Fibroblast of skin of right quadriceps (primary cell): ENCODE measurements around the gene CPXM1.
"Not testable (repeated sequence)": the region's sequence is repeated elsewhere in the genome, so short reads cannot be mapped to it uniquely, and the experiment has no call there.

ENCODE experiments used
- DNase-seq: peaks from one replicate; pipeline ENCODE4 v3.0.0-alpha.2; 2013

The CPXM1 gene

GRCh38 chr20:2799688-2800520 lies 523 bp downstream of the CPXM1 start:
- DNase-seq = no peak

GRCh38 chr20:2799271-2799670 lies 1.2 kb downstream of the CPXM1 start:
- no peak for DNase-seq

DNA sequence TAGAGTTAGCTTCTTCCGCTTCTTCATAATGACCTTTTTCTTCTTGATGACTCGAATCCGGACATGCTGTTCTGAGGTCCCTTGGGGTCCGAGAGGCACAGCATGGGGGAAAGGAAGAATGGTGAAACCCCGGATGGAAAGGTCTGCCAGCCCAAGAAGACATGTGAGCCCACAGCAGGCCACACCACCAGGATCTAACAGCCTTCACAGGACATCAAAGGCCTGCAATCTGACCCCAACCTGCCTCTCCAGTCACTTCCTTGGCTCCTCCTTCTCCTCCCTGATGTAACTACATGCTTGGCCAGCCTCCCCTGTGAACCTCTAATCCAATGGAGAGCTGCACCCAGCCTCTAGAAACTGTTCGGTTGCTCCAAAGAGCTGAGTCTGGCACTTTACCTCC lies 1.6 kb downstream of the CPXM1 start:
- no peak for DNase-seq

GRCh38 chr20:2798095-2798805 lies 2.2 kb downstream of the CPXM1 start:
- DNase-seq = no peak

DNA sequence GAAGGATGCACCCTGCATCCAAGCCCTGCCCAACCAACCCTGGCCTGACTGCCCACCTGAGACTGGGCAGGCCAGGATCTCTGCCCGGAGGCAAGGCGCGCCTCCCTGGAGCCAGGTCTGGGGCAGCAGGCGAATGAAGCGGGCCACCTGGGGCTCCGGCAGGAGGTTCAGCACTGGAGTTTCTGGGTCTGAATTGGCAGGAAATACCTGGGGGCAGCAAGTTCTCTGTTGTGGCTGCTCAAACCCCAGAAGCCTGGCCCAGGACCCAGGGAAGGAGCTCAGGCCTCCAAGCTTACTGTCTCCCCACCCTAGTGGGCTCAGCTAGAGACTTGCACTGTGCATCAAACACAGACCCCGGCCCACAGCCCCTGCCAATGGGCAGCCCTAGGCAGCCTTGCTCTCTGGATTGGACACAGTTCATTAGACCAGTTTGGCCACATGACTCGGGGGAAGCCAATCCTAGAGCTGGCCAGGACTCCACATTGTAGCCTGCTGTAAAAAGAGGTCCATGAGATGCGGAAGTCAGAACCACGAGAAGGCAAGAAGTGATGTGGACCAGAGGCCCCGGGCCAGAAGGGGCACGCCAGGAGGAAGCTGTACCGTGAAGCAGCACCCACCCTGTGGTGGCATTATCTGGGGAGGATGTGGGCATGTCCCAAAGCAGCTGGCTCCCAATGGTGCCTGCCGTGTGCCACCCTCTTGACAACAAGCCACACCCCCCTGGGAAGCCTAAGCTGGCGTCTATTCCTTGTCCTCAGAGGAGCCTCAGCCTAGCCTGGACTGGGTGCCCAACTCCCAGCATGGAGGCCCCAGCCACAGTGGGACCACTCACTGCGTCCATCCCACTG lies 3.1 kb downstream of the CPXM1 start:
- no peak for DNase-seq

DNA sequence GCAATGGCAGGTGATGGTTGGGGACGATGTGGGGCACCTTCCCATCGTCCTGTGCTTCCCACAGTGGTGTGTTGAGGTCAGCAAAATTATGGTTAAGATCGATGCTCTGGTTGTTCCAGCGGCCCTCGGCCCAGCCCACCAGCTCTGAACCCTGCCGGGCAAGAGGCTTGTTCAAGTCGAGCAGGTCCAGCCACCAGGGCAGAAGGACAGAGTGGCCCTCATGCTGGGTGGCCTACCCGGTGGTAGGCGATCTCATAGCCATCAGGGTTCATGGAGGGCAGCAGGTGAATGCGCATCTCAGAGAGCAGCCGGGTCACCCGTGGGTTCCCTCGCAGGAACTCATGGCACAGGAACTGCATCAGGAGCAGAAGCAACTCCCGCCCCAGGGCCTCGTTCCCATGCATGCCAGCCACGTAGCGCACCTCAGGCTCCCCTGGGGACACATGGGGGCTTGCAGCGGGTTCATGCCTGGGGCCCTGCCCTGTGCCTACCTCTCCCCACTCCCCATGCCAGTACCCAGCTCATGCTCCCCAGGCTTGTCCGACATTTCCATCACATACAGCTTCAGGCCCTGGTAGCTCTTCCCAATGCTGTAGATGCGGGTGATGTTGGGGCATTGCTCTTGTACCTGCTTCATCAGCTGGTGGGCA lies 4.3 kb downstream of the CPXM1 start:
- no peak for DNase-seq

DNA sequence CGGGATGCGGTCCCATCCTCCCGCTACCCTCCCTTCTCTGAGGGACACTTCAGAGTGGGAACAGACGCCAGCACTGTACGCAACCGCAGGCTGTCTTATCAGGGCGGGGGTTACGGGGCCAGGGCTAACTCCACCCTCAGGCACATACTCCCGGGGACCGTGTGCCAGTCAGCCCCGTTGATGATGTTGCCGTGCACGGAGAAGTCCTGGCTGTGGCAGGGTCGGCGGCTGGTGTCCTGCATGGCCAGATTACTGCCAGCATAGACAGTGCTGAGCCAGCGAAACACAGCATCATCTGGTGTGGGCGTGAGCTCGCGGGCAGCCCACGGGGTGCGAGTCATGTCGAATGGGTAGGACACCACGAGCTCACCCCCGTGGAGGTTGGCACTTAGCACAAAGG lies 5.0 kb downstream of the CPXM1 start:
- DNase-seq = no peak

DNA sequence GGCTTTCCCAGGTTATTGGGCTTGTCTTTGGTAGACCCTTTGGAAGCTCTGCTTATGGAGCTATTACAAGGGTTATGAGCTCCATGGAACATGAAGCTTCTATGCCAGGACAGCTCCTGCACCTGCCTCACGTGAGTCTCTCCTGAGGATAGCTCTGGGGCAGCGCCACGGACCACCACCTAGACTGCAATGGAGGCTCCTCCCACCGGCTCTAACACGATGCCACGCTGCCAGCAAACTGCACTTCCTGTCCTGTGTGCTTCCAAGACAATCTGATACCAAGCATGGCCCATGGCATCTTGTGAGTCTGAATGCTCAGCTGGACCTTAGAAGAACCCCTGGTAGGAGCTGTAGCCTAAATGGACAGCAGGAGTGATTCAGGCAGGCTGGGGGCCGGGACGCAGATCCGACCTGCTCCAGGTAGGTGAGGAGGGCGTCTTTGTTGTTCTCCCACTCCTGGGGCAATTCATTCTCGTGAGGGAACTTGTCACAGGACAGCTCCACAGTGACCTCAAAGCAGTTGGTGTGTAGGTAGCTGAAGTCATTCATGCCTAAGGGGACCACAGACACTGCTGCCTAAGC lies 5.5 kb downstream of the CPXM1 start:
- DNase-seq = no peak

GRCh38 chr20:2794202-2794748 lies 6.2 kb downstream of the CPXM1 start:
- DNase-seq = no peak

DNA sequence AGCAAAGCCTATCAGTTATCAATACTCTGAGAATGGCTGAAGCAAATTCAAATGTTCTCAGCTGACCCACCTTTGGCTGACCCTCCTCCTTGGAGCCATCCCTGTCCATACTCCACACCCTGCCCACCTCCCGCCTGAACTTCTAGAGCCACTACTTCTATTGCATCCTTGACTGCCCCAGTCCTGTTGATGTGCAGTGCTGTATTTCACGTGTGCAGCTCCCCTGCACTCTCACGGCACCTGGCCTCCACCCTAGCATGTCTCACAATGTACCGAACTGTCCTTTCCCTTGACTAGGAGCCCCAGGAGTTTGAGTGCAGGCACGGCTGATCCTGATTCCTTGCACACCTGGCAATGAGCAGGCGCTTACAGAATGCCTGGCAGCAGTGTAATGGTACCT lies 7.0 kb downstream of the CPXM1 start:
- DNase-seq = no peak

DNA sequence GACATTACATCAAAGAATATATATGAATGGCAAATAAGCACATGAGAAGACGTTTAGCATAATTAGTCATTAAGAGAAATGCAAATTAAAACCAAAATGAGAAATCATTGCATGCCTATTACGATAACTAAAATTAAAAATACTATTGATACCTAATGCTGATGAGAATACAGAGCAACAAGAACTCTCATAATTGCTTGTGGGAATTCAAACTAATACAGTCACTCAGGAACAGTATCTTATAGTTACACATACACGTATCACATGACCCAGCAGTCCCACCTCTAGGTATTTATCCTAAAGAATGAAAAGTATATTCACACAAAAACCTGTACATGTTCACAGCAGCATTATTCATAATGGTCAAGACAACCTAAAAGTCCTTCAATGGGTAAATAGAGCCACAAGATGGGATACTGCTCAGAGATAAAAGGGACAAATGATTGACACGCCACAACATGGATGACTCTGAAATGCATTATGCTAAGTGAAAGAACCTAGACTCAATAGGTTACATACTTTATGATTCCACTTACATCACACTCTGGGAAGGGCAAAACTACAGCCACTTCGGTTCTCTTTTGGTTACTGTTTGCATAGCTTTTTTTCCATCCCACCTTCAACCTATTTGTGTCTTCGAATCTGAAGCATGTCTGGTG lies 16.4 kb downstream of the CPXM1 start:
- DNase-seq = no peak

DNA sequence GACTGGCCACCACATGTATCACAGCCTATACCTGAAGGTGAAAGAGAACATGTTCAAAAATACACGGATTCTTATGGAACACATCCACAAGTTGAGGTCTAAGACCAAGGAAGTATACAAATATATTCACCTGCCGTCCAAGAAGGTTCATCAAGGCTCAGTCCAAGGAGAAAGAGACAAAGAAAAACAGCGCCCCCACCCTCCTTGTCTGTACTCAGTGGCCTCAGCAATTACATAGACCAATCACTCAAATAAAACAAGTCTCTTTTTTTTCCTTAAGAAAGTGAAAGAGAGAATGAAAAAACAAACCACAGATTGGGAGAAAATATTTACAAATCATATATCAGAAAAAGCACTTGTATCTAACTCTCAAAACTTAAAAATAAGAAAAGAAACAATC lies 19.5 kb downstream of the CPXM1 start:
- no peak for DNase-seq

DNA sequence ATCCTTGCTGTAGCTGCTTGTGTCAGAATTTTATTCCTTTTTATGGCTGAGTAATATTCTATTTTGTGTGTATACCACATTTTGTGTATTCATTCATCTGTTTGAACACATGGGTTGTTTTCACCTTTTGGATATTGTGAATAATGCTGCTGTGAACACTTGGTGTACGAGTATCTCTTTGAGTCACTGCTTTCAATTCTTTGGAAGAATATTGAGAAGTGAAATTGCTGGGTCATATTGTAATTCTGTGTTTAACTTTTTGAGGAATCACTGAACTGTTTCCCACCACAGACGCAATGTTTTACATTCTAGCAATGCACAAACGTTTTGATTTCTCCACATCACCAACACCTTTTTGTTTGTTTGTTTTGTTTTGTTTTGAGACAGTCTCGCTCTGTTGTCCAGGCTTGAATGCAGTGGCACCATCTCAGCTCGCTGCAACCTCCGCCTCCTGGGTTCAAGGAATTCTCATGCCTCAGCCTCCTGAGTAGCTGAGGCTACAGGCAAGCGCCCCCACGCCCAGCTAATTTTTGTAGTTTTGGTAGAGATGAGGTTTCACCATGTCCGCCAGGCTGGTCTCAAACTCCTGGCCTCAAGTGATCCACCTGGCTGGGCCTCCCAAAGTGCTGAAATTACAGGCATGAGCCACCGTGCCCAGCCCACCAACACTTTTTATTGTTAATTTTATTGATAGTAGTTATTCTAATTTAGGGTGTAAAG lies 21.7 kb downstream of the CPXM1 start:
- DNase-seq = no peak

DNA sequence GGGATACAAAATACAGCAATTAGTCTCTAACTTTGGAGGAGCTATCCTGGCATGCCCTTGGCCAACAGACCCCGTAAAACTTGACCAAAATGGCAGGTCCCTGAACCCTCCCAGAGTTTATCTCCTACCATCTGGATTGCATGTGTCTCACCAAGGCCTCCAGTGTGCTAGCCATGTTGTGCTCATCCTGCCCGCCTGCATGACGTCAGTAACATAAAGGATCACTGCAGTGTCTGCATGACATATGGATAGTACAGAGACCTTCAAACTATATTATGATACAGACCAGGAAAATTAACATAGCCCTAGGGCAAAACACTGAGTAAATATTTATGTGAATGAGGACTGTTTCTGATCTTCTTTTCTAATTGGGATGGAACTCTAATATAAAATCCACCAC lies 25.3 kb downstream of the CPXM1 start:
- DNase-seq = peak; percentile 43

GRCh38 chr20:2773812-2774211 lies 26.6 kb downstream of the CPXM1 start:
- DNase-seq = no peak

- no peak for DNase-seq
Observed at GRCh38 chr20:2771631-2772080, 28.8 kb downstream of the CPXM1 start.

DNA sequence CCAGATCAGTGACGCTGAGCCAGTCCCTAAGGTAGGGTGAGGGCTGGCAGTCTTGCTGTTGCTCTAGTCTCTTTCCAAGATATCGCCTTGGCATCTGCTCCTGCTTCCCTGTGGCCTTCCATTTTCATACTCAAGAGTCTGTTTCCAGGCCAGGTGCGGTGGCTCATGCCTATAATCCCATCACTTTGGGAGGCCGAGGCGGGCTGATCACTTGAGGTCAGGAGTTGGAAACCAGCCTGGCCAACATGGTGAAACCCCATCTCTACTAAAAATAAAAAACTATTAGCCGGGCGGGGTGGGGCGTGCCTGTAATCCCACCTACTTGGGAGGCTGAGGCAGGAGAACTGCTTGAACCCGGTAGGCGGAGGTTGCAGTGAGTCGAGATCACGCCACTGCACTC lies 30.3 kb downstream of the CPXM1 start:
- DNase-seq = not testable (repeated sequence)

DNA sequence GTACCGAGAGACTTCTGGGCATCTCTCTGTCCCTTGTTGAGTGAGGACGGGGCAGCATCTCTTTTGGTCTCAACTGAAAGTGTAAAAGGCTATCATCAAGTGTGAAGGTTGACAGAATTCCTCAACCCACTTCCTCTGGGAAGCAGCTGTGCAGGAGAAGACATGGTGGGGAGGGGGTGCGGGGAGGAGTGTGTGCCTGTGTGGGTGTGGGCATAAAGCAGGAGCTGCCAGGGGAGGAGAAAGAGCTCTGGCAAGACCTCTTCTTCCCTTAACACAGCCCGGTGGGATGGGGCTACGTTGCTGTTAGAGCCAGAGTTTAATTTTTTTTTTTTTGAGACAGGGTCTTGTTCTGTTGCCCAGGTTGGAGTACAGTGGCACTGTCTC lies 31.8 kb downstream of the CPXM1 start:
- no peak for DNase-seq

DNA sequence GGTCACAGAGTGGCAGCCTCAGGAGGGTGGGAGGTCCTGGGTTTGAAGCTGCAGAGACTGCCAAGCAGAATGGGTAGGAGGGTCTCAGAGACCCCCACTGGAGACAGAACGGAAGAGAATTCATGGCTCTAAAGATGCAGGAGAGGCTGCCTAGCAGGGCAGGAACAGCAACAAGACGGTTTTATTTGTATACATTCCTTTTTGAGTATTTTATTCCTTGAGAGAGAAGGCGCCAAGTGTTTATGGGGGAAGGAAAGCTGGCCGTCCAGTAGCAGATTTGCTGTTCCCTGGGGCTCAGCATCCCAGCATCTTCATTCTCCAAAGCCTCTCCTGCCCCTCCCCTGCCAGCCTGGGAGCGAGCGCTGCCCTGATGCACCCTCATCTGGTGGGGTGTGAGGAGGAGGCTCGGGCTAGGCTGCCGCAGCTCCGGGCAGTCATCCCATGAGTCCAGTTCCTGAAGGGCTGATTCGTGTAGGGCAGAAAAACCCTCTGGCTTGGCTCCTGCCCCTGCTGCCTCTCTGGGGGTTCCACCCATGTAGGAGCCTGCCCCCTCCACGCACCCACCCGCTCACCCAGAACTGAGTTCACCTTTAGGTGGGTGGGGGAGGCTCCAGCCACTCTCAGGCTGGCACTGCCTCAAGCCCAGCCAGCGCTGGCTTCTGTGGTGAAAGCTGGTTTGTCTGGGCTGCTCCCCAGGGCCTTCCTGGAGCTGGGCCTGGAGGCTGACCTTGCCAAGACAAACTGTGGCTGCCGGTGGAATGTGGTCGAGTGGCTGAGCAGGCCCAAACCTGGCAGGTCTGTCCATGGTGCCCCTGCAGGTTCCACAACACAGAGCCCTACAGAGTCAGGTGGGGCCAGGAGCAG lies 32.4 kb downstream of the CPXM1 start:
- DNase-seq = no peak

GRCh38 chr20:2763186-2763585 lies 37.2 kb downstream of the CPXM1 start:
- DNase-seq = no peak
